Neural progenitor cell (in vitro differentiated cells): ENCODE measurements around the gene MTHFD2L. TPM values are rescaled to one million over a fixed set of nuclear protein-coding genes. Genes with fewer than 3 reads are reported as not detected.
A peak's percentile ranks its signal among the peaks of the same experiment; 100 is the strongest.

Experiments used
- DNase-seq: peaks from one replicate; pipeline ENCODE4 v3.0.0-alpha.2; 2016; ENCODE audit warnings: low spot score
- H2AFZ ChIP-seq: fragments of 200-600 bp; sonication (generic); replicated peaks from 2 replicates; pipeline ENCODE4 v1.6.1; 2016; ENCODE audit warnings: antibody characterized with exemption
- H3F3A ChIP-seq: fragments of 200-600 bp; sonication (generic); 2 replicates; pipeline ENCODE4 v1.6.1; 2016; ENCODE audit warnings: antibody characterized with exemption, low read depth
- H3K27ac ChIP-seq: fragments of 200-600 bp; sonication (generic); 2 replicates; pipeline ENCODE4 v1.5.1; 2016; ENCODE audit warnings: mild to moderate bottlenecking
- H3K27me3 ChIP-seq: fragments of 200-600 bp; sonication (generic); 2 replicates; pipeline ENCODE4 v1.6.1; 2016; ENCODE audit warnings: mild to moderate bottlenecking, moderate library complexity
- H3K36me3 ChIP-seq: fragments of 200-600 bp; sonication (generic); 2 replicates; pipeline ENCODE4 v1.5.1; 2016
- H3K4me1 ChIP-seq: fragments of 200-600 bp; sonication (generic); 2 replicates; pipeline ENCODE4 v1.6.1; 2016; ENCODE audit warnings: mixed run types
- H3K4me2 ChIP-seq: fragments of 200-600 bp; sonication (generic); 2 replicates; pipeline ENCODE4 v1.6.1; 2016
- H3K4me3 ChIP-seq: fragments of 200-600 bp; sonication (generic); 2 replicates; pipeline ENCODE4 v1.5.1; 2016
- H3K79me2 ChIP-seq: fragments of 200-600 bp; sonication (generic); 2 replicates; pipeline ENCODE4 v1.6.1; 2016; ENCODE audit warnings: low read depth
- H3K9ac ChIP-seq: fragments of 200-600 bp; sonication (generic); 2 replicates; pipeline ENCODE4 v1.6.1; 2016
- H3K9me3 ChIP-seq: fragments of 200-600 bp; sonication (generic); 2 replicates; pipeline ENCODE4 v1.5.1; 2016; ENCODE audit warnings: low read depth
- H4K20me1 ChIP-seq: fragments of 200-600 bp; sonication (generic); 2 replicates; pipeline ENCODE4 v1.6.1; 2016; ENCODE audit warnings: low read depth
- H3K27ac Mint-ChIP-seq: 3 replicates; pipeline ENCODE4 v1.8.0; 2021; ENCODE audit warnings: mixed read lengths
- H3K27me3 Mint-ChIP-seq: 2 replicates; pipeline ENCODE4 v1.8.0; 2022; ENCODE audit warnings: low read depth, mild to moderate bottlenecking, inconsistent platforms, moderate library complexity, mixed read lengths; ENCODE audit not compliant: insufficient read depth
- H3K36me3 Mint-ChIP-seq: 3 replicates; pipeline ENCODE4 v1.8.0; 2021; ENCODE audit warnings: mixed read lengths
- H3K4me1 Mint-ChIP-seq: 3 replicates; pipeline ENCODE4 v1.8.0; 2021; ENCODE audit warnings: mixed read lengths
- H3K4me3 Mint-ChIP-seq: 3 replicates; pipeline ENCODE4 v1.8.0; 2021; ENCODE audit warnings: mild to moderate bottlenecking, moderate library complexity, mixed read lengths
- H3K9me3 Mint-ChIP-seq: 3 replicates; pipeline ENCODE4 v1.8.0; 2020; ENCODE audit warnings: mixed read lengths
- EZH2 ChIP-seq: fragments of 200-600 bp; sonication (generic); IDR thresholded peaks from 2 replicates; pipeline ENCODE4 v1.6.1; 2017; ENCODE audit warnings: antibody characterized with exemption, mild to moderate bottlenecking, moderate library complexity
- EZH2phosphoT487 ChIP-seq: fragments of 200-600 bp; sonication (generic); IDR thresholded peaks from 2 replicates; pipeline ENCODE4 v1.6.1; 2017; ENCODE audit warnings: antibody characterized with exemption
- total RNA-seq: library from RNA; depleted of rRNA; stranded (reverse); fragments of >200 nt; gene quantifications from 2 replicates; pipeline ENCODE4 v1.2.3, GENCODE V29; 2015; ENCODE audit warnings: low replicate concordance
- TF ChIP-seq, protein P1 (sequence below): fragments of 200-600 bp; sonication (generic); IDR thresholded peaks from 2 replicates; pipeline ENCODE4 v1.5.1; 2017; ENCODE audit warnings: antibody characterized with exemption, mild to moderate bottlenecking

Gene MTHFD2L
- total RNA-seq, 1 donor from 2014 or later: 22.1 TPM

DNA sequence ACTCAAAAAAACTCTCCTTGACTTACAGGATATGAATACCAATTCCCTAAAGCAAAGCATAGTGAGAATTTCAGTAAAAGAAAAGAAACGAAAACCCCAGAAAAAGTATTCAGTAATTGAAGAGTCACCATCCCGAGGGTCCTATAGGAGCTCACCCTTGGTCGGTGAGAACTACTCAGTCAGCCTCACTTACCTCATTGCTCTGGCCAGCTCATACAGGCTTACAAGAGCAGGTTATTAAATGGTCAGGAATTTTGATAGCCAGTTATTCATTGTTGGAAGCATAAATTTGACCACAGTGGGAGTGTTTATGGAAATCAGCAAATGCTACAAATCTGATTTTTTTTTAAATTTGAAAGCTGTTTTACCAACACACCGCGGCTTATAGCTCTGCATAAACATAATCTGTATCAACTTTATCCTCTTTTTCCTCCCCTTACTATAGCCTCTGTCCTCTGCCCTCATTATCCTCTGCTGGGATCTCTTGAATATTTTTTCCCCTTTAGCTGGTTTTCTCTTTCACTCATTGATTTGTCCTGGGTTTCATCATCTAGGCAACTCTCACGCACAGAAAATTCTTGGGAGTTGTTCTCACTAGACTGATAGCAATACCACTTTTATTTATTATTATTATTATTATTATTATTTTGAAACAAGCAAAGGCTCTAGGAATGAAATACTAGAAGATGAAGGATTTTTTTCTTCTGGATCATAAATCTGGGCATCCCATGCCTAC, 47.9 kb upstream of the MTHFD2L start:
- no peak overlapping the region for H3K27ac ChIP-seq
- H3K4me1 Mint-ChIP-seq: peaks cover 32% of the 10 kb centered on the region
- H3K4me3 ChIP-seq: no peak overlapping the region
- H3K27me3 ChIP-seq: no peaks in the 10 kb centered on the region
- H3K27me3 Mint-ChIP-seq: peaks cover 2% of the 10 kb centered on the region
- H3K4me1 ChIP-seq: no peaks in the 10 kb centered on the region
- no peaks in the 10 kb centered on the region for H3F3A ChIP-seq
- no peak for DNase-seq
- no peaks in the 10 kb centered on the region for H3K36me3 Mint-ChIP-seq
- H3K9ac ChIP-seq: no peak overlapping the region
- no peak overlapping the region for H3K4me3 Mint-ChIP-seq
- no peaks in the 10 kb centered on the region for H4K20me1 ChIP-seq
- no peaks in the 10 kb centered on the region for H3K36me3 ChIP-seq
- H3K9me3 ChIP-seq: no peaks in the 10 kb centered on the region
- H3K4me2 ChIP-seq: no peak overlapping the region
- no peak for TF ChIP-seq EZH2
- TF ChIP-seq EZH2phosphoT487: no peak
- TF ChIP-seq, protein P1, sequence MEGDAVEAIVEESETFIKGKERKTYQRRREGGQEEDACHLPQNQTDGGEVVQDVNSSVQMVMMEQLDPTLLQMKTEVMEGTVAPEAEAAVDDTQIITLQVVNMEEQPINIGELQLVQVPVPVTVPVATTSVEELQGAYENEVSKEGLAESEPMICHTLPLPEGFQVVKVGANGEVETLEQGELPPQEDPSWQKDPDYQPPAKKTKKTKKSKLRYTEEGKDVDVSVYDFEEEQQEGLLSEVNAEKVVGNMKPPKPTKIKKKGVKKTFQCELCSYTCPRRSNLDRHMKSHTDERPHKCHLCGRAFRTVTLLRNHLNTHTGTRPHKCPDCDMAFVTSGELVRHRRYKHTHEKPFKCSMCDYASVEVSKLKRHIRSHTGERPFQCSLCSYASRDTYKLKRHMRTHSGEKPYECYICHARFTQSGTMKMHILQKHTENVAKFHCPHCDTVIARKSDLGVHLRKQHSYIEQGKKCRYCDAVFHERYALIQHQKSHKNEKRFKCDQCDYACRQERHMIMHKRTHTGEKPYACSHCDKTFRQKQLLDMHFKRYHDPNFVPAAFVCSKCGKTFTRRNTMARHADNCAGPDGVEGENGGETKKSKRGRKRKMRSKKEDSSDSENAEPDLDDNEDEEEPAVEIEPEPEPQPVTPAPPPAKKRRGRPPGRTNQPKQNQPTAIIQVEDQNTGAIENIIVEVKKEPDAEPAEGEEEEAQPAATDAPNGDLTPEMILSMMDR: no peak
- H3K9me3 Mint-ChIP-seq: peaks cover 2% of the 10 kb centered on the region
- no peak overlapping the region for H3K27ac Mint-ChIP-seq
- H2AFZ ChIP-seq: no peak overlapping the region
- no peaks in the 10 kb centered on the region for H3K79me2 ChIP-seq

DNA sequence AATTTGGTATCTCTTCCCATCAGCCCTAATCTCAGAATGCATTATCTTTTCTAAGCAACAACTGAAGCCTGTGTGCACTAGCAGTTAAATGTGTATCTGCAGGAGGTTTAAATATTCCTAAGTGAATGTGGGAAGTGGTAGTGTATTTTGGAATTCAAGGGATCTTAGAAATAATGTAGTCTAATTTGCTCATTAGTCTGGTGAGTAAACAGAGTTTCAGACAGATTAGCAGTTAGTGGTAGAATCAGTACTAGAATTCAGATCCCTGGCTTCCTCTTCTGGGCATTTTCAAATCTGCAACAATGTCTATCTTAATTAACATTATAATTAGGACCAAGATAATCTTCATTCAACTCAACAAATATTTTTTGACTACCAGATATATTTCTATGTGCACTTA, 47.2 kb upstream of the MTHFD2L start:
- Histone ChIP-seq H3K9me3 (no peaks in the 10 kb centered on the region), H3K4me2 (no peak overlapping the region), H3F3A (no peaks in the 10 kb centered on the region), H3K4me3 (no peak overlapping the region), H4K20me1 (no peaks in the 10 kb centered on the region), H3K4me1 (no peaks in the 10 kb centered on the region), H3K27me3 (no peaks in the 10 kb centered on the region), H3K79me2 (no peaks in the 10 kb centered on the region), H3K27ac (no peak overlapping the region), H3K36me3 (no peaks in the 10 kb centered on the region), H3K9ac (no peak overlapping the region), H2AFZ (no peak overlapping the region)
- no peak overlapping the region for H3K4me3 Mint-ChIP-seq
- DNase-seq: no peak
- TF ChIP-seq, protein P1: no peak
- TF ChIP-seq EZH2phosphoT487: no peak
- TF ChIP-seq EZH2: no peak
- peaks cover 2% of the 10 kb centered on the region for H3K27me3 Mint-ChIP-seq
- peaks cover 31% of the 10 kb centered on the region for H3K4me1 Mint-ChIP-seq
- peaks cover 2% of the 10 kb centered on the region for H3K9me3 Mint-ChIP-seq
- no peaks in the 10 kb centered on the region for H3K36me3 Mint-ChIP-seq
- no peak overlapping the region for H3K27ac Mint-ChIP-seq

DNA sequence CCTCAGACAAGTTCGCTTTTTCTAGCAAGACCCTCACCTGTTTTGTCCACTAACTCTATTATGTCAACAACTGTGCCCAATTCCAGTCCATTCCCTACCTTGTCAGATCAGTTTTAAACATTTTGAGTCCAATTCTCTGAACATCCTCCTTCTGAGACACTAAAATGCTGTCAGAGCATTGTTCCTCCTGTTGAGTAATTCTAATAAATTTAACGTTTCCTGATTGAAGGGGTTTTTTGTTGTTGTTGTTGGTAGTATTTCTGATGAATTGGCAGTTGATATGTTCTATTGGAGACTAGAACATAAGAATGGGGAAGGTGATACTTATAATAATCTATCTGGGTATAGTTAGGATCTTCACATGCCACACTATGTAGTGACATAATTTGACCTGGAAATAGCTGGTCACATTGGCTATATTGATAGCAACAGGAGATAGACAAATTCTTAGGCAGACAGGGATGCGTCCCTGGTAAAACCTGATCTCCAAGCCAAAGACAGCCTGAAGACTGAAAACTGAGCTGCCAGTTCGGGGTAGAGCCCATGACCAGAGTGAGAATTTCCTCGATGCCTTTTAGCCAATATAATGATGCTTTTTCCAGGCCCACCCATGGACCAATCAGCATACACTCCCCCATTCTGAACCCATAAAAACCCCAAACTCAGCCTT, 46.5 kb upstream of the MTHFD2L start:
- no peaks in the 10 kb centered on the region for H3F3A ChIP-seq
- no peaks in the 10 kb centered on the region for H4K20me1 ChIP-seq
- no peak overlapping the region for H3K4me3 Mint-ChIP-seq
- no peak for DNase-seq
- no peaks in the 10 kb centered on the region for H3K36me3 ChIP-seq
- H3K27me3 ChIP-seq: no peaks in the 10 kb centered on the region
- H3K36me3 Mint-ChIP-seq: no peaks in the 10 kb centered on the region
- no peaks in the 10 kb centered on the region for H3K27me3 Mint-ChIP-seq
- no peak overlapping the region for H3K4me2 ChIP-seq
- no peak overlapping the region for H3K9ac ChIP-seq
- TF ChIP-seq, protein P1: no peak
- TF ChIP-seq EZH2 (no peak), EZH2phosphoT487 (no peak)
- H3K9me3 ChIP-seq: no peaks in the 10 kb centered on the region
- peak overlapping the region; percentile 65 for H2AFZ ChIP-seq
- peaks cover 31% of the 10 kb centered on the region for H3K4me1 Mint-ChIP-seq
- H3K79me2 ChIP-seq: no peaks in the 10 kb centered on the region
- H3K27ac Mint-ChIP-seq: no peak overlapping the region
- H3K27ac ChIP-seq: no peak overlapping the region
- H3K4me3 ChIP-seq: no peak overlapping the region
- no peaks in the 10 kb centered on the region for H3K4me1 ChIP-seq
- H3K9me3 Mint-ChIP-seq: peaks cover 2% of the 10 kb centered on the region
